ENCODE results near the gene EIPR1. TPM values are rescaled to one million over a fixed set of nuclear protein-coding genes. Genes with fewer than 3 reads are reported as not detected.

The EIPR1 gene
- total RNA-seq, 4 donors from 2014 or later = 26.1 to 51.6 (median 40.0) TPM

- WGBS, 2 donors = 95% methylated on average over 19 of the region's 19 CpGs
Observed at GRCh38 chr2:3323360-3324035, 54.1 kb downstream of the EIPR1 start.

GRCh38 chr2:3322311-3322970 is 55.2 kb downstream of the EIPR1 start:
- H3K4me3 ChIP-seq (replicated peaks in 1 of 3) = no peak overlapping the region
- no peak for TF ChIP-seq POLR2A (IDR thresholded peaks at IDR 0.05)
- TF ChIP-seq, protein P1, sequence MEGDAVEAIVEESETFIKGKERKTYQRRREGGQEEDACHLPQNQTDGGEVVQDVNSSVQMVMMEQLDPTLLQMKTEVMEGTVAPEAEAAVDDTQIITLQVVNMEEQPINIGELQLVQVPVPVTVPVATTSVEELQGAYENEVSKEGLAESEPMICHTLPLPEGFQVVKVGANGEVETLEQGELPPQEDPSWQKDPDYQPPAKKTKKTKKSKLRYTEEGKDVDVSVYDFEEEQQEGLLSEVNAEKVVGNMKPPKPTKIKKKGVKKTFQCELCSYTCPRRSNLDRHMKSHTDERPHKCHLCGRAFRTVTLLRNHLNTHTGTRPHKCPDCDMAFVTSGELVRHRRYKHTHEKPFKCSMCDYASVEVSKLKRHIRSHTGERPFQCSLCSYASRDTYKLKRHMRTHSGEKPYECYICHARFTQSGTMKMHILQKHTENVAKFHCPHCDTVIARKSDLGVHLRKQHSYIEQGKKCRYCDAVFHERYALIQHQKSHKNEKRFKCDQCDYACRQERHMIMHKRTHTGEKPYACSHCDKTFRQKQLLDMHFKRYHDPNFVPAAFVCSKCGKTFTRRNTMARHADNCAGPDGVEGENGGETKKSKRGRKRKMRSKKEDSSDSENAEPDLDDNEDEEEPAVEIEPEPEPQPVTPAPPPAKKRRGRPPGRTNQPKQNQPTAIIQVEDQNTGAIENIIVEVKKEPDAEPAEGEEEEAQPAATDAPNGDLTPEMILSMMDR (IDR thresholded peaks at IDR 0.05) = no peak

More at GRCh38 chr2:3323360-3324035, 54.1 kb downstream of the EIPR1 start:
- no peaks in the 10 kb centered on the region for H3K27me3 ChIP-seq
- no peak for DNase-seq
- H3K27ac ChIP-seq = no peak overlapping the region
- intact Hi-C loops (cut with DNase I) = no loop called here
- H3K9me3 ChIP-seq = no peaks in the 10 kb centered on the region
- H3K4me3 ChIP-seq (replicated peaks in 1 of 3) = no peak overlapping the region
- no peaks in the 10 kb centered on the region for H3K36me3 ChIP-seq
- H3K4me1 ChIP-seq = peaks cover 8 to 10% of the 10 kb centered on the region in 2 donors
- no peak for TF ChIP-seq POLR2A (IDR thresholded peaks at IDR 0.05)
- TF ChIP-seq, protein P1 (IDR thresholded peaks at IDR 0.05) = no peak

GRCh38 chr2:3321825-3322224 is 55.8 kb downstream of the EIPR1 start:
- Histone ChIP-seq H3K27me3 (no peaks in the 10 kb centered on the region), H3K4me3 (replicated peaks in 1 of 3) (no peak overlapping the region), H3K4me1 (peaks cover 8 to 10% of the 10 kb centered on the region in 2 donors), H3K27ac (peak overlapping the region; percentile 5 to 83 (median 56)), H3K9me3 (no peaks in the 10 kb centered on the region), H3K36me3 (no peaks in the 10 kb centered on the region)
- intact Hi-C loops (cut with DNase I) = no loop called here
- WGBS, 2 donors = 74 to 82% methylated on average over 8 to 17 of the region's 17 CpGs
- DNase-seq = no peak
- TF ChIP-seq POLR2A (IDR thresholded peaks at IDR 0.05) = no peak
- TF ChIP-seq, protein P1 (IDR thresholded peaks at IDR 0.05) = no peak

More at GRCh38 chr2:3322311-3322970, 55.2 kb downstream of the EIPR1 start:
- Histone ChIP-seq H3K9me3 (no peaks in the 10 kb centered on the region), H3K27ac (peak overlapping the region in 1 of 3 donors; percentile 83), H3K27me3 (no peaks in the 10 kb centered on the region), H3K36me3 (no peaks in the 10 kb centered on the region), H3K4me1 (peaks cover 8 to 10% of the 10 kb centered on the region in 2 donors)
- intact Hi-C loops (cut with DNase I) = no loop called here
- 96 to 97% methylated on average over 18 of the region's 18 CpGs for WGBS, 2 donors
- DNase-seq = no peak

GRCh38 chr2:3320910-3321605 is 56.6 kb downstream of the EIPR1 start:
- Histone ChIP-seq H3K9me3 (no peaks in the 10 kb centered on the region), H3K27ac (peak overlapping the region; percentile 5 to 83 (median 56)), H3K36me3 (no peaks in the 10 kb centered on the region), H3K27me3 (no peaks in the 10 kb centered on the region), H3K4me3 (replicated peaks in 1 of 3) (no peak overlapping the region), H3K4me1 (peaks cover 8 to 10% of the 10 kb centered on the region in 2 donors)
- 31 to 44% methylated on average over 16 of the region's 16 CpGs for WGBS, 2 donors
- peak; percentile 64 to 70 for DNase-seq
- TF ChIP-seq, protein P1 (IDR thresholded peaks at IDR 0.05) = no peak
- no peak for TF ChIP-seq POLR2A (IDR thresholded peaks at IDR 0.05)
- intact Hi-C loops (cut with DNase I) = no loop called here
